HL-60 (cell line): ENCODE measurements around the gene CLCN5.

ENCODE experiments used
- POLR2AphosphoS5 ChIP-seq: IDR thresholded peaks from 2 replicates; pipeline ENCODE4 v1.6.1; 2012; ENCODE audit warnings: low read depth
- TF ChIP-seq, protein P1 (sequence below): IDR thresholded peaks from one replicate; pipeline ENCODE4 v1.5.1; 2011; ENCODE audit warnings: low read length, control low read depth, inconsistent platforms; ENCODE audit not compliant: insufficient read depth
- TF ChIP-seq, protein P2 (sequence below): IDR thresholded peaks from 2 replicates; pipeline ENCODE4 v1.6.1; 2012; ENCODE audit warnings: low read depth; ENCODE audit not compliant: insufficient replicate concordance

DNA sequence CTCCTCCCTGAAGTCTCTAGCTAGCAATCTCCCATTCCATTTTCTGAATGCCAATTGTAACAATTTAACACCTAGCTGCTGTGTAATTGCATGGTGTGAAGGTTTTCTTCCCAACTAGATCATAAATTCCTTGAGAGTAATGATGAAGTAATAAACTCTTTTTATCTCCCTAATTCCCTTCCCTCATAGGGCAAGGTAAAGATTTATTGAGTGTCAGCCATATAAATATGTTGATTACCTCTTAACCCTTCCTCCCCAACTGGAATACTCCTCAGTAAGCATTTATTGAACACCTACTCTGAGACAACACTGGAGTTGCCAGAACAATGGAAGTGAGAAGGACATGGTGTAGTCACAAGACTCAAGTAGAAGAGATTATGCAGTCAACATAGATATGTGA lies 112.7 kb downstream of the CLCN5 start:
- TF ChIP-seq, protein P1, sequence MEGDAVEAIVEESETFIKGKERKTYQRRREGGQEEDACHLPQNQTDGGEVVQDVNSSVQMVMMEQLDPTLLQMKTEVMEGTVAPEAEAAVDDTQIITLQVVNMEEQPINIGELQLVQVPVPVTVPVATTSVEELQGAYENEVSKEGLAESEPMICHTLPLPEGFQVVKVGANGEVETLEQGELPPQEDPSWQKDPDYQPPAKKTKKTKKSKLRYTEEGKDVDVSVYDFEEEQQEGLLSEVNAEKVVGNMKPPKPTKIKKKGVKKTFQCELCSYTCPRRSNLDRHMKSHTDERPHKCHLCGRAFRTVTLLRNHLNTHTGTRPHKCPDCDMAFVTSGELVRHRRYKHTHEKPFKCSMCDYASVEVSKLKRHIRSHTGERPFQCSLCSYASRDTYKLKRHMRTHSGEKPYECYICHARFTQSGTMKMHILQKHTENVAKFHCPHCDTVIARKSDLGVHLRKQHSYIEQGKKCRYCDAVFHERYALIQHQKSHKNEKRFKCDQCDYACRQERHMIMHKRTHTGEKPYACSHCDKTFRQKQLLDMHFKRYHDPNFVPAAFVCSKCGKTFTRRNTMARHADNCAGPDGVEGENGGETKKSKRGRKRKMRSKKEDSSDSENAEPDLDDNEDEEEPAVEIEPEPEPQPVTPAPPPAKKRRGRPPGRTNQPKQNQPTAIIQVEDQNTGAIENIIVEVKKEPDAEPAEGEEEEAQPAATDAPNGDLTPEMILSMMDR = no peak
- TF ChIP-seq POLR2AphosphoS5 = no peak
- TF ChIP-seq, protein P2, sequence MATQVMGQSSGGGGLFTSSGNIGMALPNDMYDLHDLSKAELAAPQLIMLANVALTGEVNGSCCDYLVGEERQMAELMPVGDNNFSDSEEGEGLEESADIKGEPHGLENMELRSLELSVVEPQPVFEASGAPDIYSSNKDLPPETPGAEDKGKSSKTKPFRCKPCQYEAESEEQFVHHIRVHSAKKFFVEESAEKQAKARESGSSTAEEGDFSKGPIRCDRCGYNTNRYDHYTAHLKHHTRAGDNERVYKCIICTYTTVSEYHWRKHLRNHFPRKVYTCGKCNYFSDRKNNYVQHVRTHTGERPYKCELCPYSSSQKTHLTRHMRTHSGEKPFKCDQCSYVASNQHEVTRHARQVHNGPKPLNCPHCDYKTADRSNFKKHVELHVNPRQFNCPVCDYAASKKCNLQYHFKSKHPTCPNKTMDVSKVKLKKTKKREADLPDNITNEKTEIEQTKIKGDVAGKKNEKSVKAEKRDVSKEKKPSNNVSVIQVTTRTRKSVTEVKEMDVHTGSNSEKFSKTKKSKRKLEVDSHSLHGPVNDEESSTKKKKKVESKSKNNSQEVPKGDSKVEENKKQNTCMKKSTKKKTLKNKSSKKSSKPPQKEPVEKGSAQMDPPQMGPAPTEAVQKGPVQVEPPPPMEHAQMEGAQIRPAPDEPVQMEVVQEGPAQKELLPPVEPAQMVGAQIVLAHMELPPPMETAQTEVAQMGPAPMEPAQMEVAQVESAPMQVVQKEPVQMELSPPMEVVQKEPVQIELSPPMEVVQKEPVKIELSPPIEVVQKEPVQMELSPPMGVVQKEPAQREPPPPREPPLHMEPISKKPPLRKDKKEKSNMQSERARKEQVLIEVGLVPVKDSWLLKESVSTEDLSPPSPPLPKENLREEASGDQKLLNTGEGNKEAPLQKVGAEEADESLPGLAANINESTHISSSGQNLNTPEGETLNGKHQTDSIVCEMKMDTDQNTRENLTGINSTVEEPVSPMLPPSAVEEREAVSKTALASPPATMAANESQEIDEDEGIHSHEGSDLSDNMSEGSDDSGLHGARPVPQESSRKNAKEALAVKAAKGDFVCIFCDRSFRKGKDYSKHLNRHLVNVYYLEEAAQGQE = no peak
